ENCODE data around the gene CCR7.

- TF ChIP-seq CTCF (IDR thresholded peaks at IDR 0.05) (no peak), POLR2AphosphoS5 (IDR thresholded peaks at IDR 0.05) (peak in 1 of 2 donors; percentile 12), POLR2A (IDR thresholded peaks at IDR 0.05; ENCODE audit: low read depth) (no peak), EP300 (IDR thresholded peaks at IDR 0.05) (no peak)
Measured at GRCh38 chr17:40599468-40599763, 34.1 kb upstream of the CCR7 start.

Data from esophagus muscularis mucosa (tissue), 4 donors.